Muscle layer of duodenum (tissue), 2 donors: ENCODE data around the gene LRIG1.

Source experiments
- H3K27ac ChIP-seq: one replicate; pipeline ENCODE4 v1.7.0; 2013; ENCODE audit warnings: mild to moderate bottlenecking, low read length
- H3K27me3 ChIP-seq: one replicate; pipeline ENCODE4 v1.7.0; 2013; ENCODE audit warnings: low read depth, mild to moderate bottlenecking, control low read depth, low read length
- H3K36me3 ChIP-seq, 2 donors: one replicate each; pipeline ENCODE4 v1.7.0; 2013; ENCODE audit warnings: low read length in 2 of 2, control low read depth in 1 of 2, mild to moderate bottlenecking in 1 of 2; ENCODE audit not compliant: insufficient read depth in 2 of 2, control insufficient read depth in 1 of 2
- H3K4me1 ChIP-seq, 2 donors: one replicate each; pipeline ENCODE4 v1.7.0; 2013; ENCODE audit warnings: low read length in 2 of 2, mild to moderate bottlenecking in 2 of 2, control low read depth in 1 of 2, moderate library complexity in 1 of 2; ENCODE audit not compliant: insufficient read depth in 2 of 2, control insufficient read depth in 1 of 2
- H3K4me3 ChIP-seq, 2 donors: one replicate each; pipeline ENCODE4 v1.7.0; 2013; ENCODE audit warnings: low read length in 2 of 2, low read depth in 1 of 2, mild to moderate bottlenecking in 1 of 2
- H3K9me3 ChIP-seq, 2 donors: one replicate each; pipeline ENCODE4 v1.7.0; 2013; ENCODE audit warnings: low read length in 2 of 2, control low read depth in 1 of 2, mild to moderate bottlenecking in 1 of 2; ENCODE audit not compliant: control insufficient read depth in 1 of 2
- donor health status: healthy.

Gene LRIG1

DNA sequence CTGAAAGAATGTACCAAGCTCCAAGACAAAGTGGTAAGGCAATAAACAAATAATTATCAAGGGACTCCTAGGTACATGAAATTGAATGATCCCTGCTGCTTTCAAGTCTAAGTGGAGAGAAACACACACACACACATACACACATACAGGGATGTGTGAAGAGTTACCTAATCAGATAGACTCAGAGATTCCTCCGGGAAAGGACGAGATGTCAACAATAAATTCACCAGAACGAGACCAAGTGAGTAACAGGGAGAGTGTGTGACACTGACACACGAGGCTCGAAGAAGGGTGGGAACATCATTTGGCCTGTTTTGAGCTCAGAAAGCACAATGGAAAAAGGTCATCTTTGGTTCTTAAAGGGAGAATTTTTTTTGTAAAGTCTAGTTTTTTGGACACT is 13.4 kb downstream of the LRIG1 start:
- Histone ChIP-seq H3K4me1 (peaks cover 46 to 54% of the 10 kb centered on the region in 2 donors), H3K36me3 (no peaks in the 10 kb centered on the region), H3K27ac (peak overlapping the region; percentile 95), H3K4me3 (peak overlapping the region in 1 of 2 donors; percentile 5), H3K9me3 (no peaks in the 10 kb centered on the region), H3K27me3 (no peaks in the 10 kb centered on the region)

DNA sequence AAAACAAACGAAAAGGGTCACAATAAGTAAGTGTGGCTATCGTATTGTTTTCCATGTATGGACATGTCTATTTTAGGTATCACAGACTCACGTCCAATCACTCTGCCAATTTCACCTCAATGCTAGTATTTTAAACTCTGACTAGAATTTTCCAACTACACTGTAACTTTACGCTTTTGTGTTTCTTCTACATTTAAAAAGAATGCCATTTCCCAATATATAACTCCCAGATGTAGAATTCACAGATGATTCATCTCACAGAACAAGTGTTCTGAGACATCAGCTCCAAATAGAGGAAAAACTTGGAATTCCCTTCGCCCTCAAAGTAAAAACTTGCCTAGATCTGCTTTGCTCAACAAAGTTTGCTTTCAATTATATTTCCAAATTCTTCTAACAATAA is 14.2 kb downstream of the LRIG1 start:
- no peaks in the 10 kb centered on the region for H3K9me3 ChIP-seq
- no peaks in the 10 kb centered on the region for H3K27me3 ChIP-seq
- H3K36me3 ChIP-seq, result no peaks in the 10 kb centered on the region
- H3K4me1 ChIP-seq, result peaks cover 53 to 54% of the 10 kb centered on the region in 2 donors
- H3K4me3 ChIP-seq, result peak overlapping the region in 1 of 2 donors; percentile 14
- peak overlapping the region; percentile 95 for H3K27ac ChIP-seq

DNA sequence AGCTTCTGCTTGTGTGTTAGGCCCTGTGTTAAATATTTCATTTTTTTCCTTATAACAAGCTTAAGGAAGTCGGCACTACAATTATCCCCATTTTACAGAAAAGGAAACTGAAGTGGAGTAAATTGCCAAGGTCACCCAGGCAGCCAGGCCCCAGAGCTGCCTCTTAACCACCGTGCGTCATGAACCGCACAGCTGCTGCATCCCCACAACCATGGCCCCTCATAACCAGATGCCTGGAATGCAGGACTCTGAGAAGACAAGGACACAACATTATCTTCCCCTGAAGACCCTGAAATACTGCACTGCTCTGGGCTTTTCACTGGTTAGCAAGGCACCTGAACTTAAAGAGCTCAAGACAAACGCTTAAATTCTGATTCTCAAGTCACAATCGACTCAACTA is 14.6 kb downstream of the LRIG1 start:
- Histone ChIP-seq H3K36me3 (no peaks in the 10 kb centered on the region), H3K4me1 (peaks cover 53 to 55% of the 10 kb centered on the region in 2 donors), H3K27me3 (no peaks in the 10 kb centered on the region), H3K4me3 (peak overlapping the region; percentile 6 to 14), H3K27ac (peak overlapping the region; percentile 95), H3K9me3 (no peaks in the 10 kb centered on the region)

DNA sequence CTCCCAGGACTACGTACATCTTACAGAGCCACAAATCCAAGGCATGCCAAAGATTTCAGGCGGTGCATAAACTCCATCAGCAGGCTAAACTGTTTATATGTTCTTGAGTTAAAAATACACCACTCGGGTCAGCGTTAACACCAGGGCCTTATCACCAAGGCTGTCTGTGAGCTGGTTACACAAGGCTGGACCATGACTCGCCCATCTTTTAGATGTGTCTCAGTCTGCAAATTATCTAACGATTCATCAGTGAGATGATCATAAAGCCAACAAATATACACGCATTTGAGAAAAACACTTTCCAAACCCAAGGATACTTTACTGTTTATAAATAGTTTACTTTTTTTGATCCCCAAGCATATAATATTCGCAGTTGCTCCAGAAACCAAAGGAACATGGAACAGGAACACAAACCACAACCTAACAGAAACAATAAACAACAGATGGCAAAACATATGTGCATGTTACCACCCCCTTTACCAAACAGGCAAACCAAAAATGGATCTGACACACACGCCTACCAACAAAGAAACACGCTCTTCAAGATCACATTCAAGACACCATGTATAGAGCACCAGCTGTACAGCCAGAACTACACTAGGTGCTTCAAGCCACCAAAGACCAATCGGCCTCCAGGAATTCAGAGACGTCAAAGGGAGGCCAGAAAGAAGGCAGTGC is 15.4 kb downstream of the LRIG1 start:
- H3K4me3 ChIP-seq, result peak overlapping the region in 1 of 2 donors; percentile 10

DNA sequence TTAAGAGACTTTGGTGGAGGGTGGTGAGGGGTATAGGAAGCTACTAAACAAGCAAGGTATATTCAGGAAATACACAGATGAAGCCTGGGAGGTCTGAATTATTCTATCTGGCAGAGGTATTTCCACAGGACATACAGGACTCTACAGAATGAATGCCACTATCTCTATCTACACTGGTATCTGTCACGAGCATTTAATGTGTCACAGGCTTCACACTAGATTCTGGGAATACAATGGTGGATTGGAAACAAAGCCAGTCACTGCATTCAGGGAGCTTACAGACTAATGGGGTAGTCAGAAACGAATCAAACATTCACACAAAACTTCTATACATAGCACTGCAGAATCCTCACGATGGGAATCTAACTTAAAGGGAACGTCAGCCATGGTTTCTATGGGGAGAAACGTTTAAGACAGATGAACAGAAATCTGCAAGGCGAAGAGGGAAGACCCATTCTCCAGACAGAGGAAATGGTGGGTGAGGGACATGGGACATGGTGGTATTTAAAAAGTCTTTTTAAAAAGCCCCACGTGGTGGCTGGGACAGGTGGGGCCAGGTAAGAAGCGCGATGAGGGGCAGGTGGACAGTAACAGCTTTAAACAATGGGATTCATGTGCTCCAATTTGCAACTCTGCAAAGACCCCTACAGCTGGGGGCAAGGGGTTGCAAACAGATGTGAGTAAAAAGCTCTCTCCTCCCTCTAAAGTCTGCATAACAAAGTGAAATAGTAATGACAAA is 16.5 kb downstream of the LRIG1 start:
- peaks cover 47 to 57% of the 10 kb centered on the region in 2 donors for H3K4me1 ChIP-seq
- no peaks in the 10 kb centered on the region for H3K27me3 ChIP-seq
- H3K4me3 ChIP-seq, result peak overlapping the region in 1 of 2 donors; percentile 10
- no peaks in the 10 kb centered on the region for H3K9me3 ChIP-seq
- H3K27ac ChIP-seq, result peak overlapping the region; percentile 95
- H3K36me3 ChIP-seq, result no peaks in the 10 kb centered on the region

More for the DNA sequence above, 15.4 kb downstream of the LRIG1 start:
- Histone ChIP-seq H3K9me3 (no peaks in the 10 kb centered on the region), H3K4me1 (peaks cover 54 to 55% of the 10 kb centered on the region in 2 donors), H3K27me3 (no peaks in the 10 kb centered on the region), H3K27ac (peak overlapping the region; percentile 95), H3K36me3 (no peaks in the 10 kb centered on the region)

DNA sequence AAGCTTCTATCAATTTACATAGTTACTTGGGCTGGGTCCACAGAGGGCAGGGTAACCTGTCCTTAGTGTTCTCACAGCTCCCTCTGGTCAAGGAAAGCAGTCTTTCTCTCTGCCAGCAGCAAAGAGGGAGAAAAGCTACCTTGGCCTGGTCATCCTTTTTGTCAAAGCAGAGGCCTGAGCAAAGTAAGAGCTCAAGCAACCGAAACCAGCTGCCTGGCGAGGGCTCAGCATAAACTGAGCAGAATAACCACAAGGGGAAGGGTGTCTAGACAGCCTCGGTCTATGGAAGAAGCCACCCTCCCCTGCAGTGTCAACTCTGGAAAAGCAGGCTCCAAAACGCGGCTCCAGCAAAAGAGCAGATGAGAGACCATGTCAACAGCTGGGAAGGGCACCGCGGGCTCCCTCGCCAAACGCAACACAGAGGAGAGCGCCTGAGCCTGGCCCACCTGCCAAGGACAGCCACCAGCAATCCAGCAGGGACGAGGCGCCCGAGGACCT is 17.4 kb downstream of the LRIG1 start:
- Histone ChIP-seq H3K27ac (peak overlapping the region; percentile 95), H3K4me3 (peak overlapping the region in 1 of 2 donors; percentile 9), H3K4me1 (peaks cover 51 to 60% of the 10 kb centered on the region in 2 donors), H3K9me3 (no peaks in the 10 kb centered on the region), H3K36me3 (no peaks in the 10 kb centered on the region), H3K27me3 (no peaks in the 10 kb centered on the region)

DNA sequence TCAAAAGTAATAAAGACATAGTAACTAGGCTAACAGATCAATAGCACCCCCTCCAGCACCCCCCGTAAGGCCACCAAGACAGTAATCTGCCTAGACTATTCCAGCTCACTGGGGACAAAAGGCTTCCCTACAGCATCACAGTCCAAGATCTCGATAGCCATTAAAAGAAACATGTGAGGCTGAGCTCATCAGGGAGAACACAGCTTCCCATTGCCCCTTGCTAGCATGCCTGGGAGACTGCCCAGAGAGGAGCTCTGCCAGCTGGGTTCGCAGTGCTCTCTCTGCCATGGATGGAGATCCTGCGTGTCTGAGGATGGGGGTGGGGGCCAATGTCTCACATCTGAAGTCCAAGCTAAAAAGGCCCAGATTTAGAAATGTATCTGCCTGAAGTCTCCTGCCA is 17.8 kb downstream of the LRIG1 start:
- Histone ChIP-seq H3K4me1 (peaks cover 55 to 62% of the 10 kb centered on the region in 2 donors), H3K27me3 (no peaks in the 10 kb centered on the region), H3K9me3 (no peaks in the 10 kb centered on the region), H3K36me3 (no peaks in the 10 kb centered on the region), H3K4me3 (peak overlapping the region in 1 of 2 donors; percentile 9), H3K27ac (peak overlapping the region; percentile 95)

DNA sequence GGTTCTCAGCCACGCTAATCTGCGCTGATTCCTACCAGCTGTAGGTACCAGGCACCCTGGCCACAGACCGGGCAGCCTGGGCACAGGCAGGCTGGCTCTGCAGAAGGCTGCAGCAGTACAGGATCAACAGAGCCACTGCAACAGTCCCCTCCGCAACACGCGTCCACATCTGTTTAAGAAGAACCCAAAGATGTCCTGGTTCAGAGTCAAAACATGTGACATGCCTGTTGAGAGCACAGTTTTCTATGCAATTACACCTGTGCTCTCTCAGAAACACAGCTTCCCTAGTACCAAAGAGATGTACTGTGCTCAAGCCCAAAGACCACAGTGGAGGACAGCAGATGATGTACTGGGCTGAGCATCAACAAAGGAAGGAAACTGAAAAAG is 18.8 kb downstream of the LRIG1 start:
- Histone ChIP-seq H3K9me3 (no peaks in the 10 kb centered on the region), H3K4me1 (peaks cover 50 to 66% of the 10 kb centered on the region in 2 donors), H3K4me3 (peak overlapping the region in 1 of 2 donors; percentile 13), H3K27ac (peak overlapping the region; percentile 95), H3K27me3 (no peaks in the 10 kb centered on the region), H3K36me3 (no peaks in the 10 kb centered on the region)

DNA sequence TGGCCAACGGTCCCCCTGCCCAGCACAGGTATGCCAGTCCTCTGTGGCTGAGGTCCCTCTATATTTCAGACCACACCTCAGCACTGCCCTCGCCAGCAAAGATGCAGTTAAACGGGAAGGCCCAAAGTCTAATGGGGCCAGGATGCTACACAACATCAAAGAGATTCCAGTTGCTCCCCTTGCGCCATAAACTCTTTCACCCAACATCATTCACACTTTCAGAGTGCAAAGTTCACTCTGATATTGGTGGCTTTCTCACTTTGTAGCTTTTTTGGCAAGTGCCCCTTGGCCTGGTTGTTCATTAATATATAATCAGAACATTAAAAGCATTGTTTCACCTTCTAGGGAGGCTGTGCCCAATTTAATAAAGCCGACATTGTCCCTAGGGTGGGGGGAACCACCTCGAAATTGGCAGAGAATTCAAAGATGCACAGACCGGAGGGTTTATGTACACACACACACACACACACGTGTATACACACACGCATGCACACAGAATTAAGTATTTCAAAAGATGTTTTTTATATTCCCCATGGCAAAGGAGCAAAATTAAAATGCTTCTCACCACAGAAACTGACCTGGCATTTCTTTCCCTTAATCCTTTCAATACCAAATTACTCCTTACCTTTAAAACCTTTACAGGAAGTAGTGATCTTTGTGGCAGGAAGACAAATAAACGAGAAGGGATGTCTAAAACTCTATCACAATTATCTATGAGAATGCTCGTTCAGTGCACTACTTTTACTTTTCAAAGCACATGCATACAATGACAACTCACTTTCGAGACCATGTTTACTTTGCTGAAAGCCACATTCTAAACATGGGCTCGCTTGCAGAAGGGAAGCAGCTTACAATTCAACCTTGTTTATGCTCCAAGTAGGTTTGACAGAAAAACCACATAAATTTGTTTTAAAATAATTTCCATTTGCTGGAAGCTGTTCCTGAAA is 19.5 kb downstream of the LRIG1 start:
- H3K4me3 ChIP-seq, result no peak overlapping the region
- peak overlapping the region; percentile 95 for H3K27ac ChIP-seq
- no peaks in the 10 kb centered on the region for H3K27me3 ChIP-seq
- H3K9me3 ChIP-seq, result no peaks in the 10 kb centered on the region
- H3K4me1 ChIP-seq, result peaks cover 55 to 67% of the 10 kb centered on the region in 2 donors
- no peaks in the 10 kb centered on the region for H3K36me3 ChIP-seq

DNA sequence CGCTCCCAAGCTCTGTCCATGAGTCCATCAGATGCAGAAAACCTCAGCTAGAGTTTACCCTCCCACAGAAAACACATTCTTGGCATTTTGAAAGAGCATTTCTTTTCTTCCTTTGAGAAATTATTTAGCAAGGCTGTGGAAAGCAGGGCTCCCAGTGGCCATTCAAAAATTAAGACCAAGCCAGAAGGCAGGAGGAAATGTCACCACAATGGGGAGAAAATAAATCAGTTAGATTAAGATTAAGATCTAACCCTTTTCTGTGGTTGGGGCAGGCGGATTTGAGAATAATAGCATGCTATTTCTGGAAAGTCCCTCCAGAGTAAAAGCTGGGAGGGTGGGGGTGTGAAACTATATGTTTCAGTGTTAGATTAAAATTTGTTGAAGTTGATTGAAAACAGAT is 20.2 kb downstream of the LRIG1 start:
- no peaks in the 10 kb centered on the region for H3K36me3 ChIP-seq
- H3K27ac ChIP-seq, result peak overlapping the region; percentile 39

More for the DNA sequence above, 20.2 kb downstream of the LRIG1 start:
- Histone ChIP-seq H3K9me3 (no peaks in the 10 kb centered on the region), H3K4me1 (peaks cover 60 to 69% of the 10 kb centered on the region in 2 donors), H3K4me3 (no peak overlapping the region), H3K27me3 (no peaks in the 10 kb centered on the region)
